ENCODE measurements around the gene MRFAP1L1. TPM values are rescaled to one million over a fixed set of nuclear protein-coding genes. Genes with fewer than 3 reads are reported as not detected.

The MRFAP1L1 gene
- total and polyA plus RNA-seq, 8 donors, result 12.4 to 39.8 (median 21.5) TPM

DNA sequence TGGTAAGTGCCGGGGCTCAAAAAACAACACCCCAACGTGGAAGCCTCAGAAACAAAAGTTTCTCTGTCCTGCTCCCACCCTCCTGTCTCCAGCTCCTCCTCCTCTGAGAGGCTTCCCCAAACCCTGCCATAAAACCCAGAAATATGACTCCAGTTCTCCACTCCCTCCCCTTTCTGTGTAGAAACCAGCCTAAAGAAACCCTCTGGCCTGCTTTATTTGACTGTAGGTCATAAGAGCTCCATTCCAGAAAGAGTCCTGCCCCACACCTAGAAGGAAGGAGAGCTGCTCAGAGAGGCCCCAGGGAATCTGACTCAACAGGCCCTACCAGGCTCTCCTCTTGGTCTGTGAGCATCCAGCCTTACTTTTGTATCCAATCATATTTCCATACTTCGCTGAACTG is 16.9 kb downstream of the MRFAP1L1 start:
- DNase-seq (no peak), ATAC-seq (no peak), FAIRE-seq (no peak)
- Histone ChIP-seq H3K36me3 (no peaks in the 10 kb centered on the region), H3K27me3 (no peaks in the 10 kb centered on the region), H3K4me3 (no peak overlapping the region), H3K9me3 (no peaks in the 10 kb centered on the region), H3K27ac (no peak overlapping the region), H3K4me1 (no peaks in the 10 kb centered on the region)
- intact Hi-C loops (cut with DNase I), result no loop called here
- TF ChIP-seq, protein P1, sequence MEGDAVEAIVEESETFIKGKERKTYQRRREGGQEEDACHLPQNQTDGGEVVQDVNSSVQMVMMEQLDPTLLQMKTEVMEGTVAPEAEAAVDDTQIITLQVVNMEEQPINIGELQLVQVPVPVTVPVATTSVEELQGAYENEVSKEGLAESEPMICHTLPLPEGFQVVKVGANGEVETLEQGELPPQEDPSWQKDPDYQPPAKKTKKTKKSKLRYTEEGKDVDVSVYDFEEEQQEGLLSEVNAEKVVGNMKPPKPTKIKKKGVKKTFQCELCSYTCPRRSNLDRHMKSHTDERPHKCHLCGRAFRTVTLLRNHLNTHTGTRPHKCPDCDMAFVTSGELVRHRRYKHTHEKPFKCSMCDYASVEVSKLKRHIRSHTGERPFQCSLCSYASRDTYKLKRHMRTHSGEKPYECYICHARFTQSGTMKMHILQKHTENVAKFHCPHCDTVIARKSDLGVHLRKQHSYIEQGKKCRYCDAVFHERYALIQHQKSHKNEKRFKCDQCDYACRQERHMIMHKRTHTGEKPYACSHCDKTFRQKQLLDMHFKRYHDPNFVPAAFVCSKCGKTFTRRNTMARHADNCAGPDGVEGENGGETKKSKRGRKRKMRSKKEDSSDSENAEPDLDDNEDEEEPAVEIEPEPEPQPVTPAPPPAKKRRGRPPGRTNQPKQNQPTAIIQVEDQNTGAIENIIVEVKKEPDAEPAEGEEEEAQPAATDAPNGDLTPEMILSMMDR (IDR thresholded peaks at IDR 0.05), result no peak
- WGBS, 2 donors, result 70 to 82% methylated on average over 3 of the region's 3 CpGs

DNA sequence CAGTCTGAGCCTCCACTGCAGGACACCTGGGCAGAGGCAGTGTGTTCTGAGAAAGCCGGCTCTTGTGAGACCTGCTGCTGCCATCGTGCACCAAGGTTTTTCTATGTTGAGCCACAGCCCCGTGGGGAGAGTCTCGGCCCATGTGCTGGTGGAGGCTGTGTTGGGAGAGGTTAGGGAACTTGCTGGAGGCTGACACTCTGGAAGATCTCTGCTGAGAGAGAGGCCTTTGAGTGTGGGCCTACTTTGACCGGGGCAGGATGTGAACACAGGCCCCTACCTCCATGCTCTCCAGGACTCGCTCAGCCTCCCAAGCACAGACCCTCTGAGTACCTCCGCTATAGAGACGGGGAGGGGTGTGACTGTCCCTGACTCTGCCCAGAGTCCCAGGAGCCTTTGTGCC is 17.3 kb downstream of the MRFAP1L1 start:
- TF ChIP-seq, protein P1 (IDR thresholded peaks at IDR 0.05), result no peak
- no peaks in the 10 kb centered on the region for H3K4me1 ChIP-seq
- no peak for DNase-seq
- H3K27me3 ChIP-seq, result no peaks in the 10 kb centered on the region
- no peak overlapping the region for H3K4me3 ChIP-seq
- intact Hi-C loops (cut with DNase I), result no loop called here
- FAIRE-seq, result no peak
- 86 to 91% methylated on average over 8 of the region's 8 CpGs for WGBS, 2 donors
- H3K9me3 ChIP-seq, result no peaks in the 10 kb centered on the region
- H3K36me3 ChIP-seq, result no peaks in the 10 kb centered on the region
- H3K27ac ChIP-seq, result no peak overlapping the region
- no peak for ATAC-seq

DNA sequence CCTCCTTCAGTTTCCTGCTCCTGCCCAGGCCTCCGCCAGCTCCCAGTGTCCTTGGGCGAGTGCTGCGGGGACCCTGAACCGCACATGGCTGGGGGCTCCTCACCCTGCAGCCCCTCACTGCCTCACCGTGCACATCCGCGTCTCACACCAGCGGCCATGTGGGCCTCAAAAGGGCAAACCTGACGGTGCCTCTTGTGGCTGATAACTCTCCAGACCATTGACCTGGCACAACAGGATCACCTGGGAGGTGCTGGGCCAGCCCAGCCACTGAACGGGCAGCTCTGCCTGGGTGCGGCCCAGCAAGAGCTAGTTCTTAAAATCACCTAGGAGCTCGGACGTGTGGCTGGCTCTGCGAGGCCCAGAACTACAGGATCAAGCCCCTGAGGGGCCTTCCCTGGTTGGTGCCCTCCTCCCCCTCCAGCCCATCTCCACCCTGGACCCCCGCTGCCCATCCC is 20.1 kb downstream of the MRFAP1L1 start:
- Histone ChIP-seq H3K4me3 (peak overlapping the region in 1 of 4 donors; percentile 7), H3K9me3 (no peaks in the 10 kb centered on the region)

DNA sequence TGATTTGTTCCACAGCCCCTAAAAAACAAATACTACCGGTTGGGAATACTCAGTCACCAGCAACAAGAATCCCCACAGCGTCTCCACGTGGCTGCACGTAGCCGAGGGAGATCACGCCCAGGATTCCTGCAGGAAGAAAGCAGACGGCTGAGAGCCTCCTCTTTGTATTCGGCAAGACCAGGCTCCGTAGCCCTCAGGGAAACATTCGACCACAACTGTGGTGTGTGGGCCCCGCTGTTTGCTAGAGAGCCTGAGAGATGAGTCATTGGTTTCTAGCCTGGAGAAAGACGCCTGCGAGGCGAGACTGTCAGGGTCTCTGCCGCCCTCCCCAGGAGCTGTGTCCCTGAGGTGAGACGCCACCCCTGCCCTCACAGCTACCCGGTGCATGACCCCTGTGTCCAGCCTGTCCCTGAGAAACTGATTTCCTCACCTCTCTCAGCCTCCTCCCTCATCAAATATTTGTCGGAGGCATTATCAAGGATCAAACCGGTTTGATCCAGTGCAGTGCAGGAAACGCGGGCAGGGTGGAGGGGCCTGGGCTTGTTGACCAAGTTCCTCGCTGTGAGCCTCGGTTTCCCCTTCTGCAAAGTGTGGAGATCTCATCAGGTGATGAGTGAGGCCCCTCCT is 20.7 kb downstream of the MRFAP1L1 start:
- no peaks in the 10 kb centered on the region for H3K4me1 ChIP-seq
- H3K4me3 ChIP-seq, result peak overlapping the region in 1 of 4 donors; percentile 7
- H3K27ac ChIP-seq, result no peak overlapping the region
- ATAC-seq, result peak in 3 of 4 donors; percentile 65 to 78 (median 71)
- H3K9me3 ChIP-seq, result no peaks in the 10 kb centered on the region
- 45 to 50% methylated on average over 23 of the region's 23 CpGs for WGBS, 2 donors
- H3K36me3 ChIP-seq, result no peaks in the 10 kb centered on the region
- intact Hi-C loops (cut with DNase I), result no loop called here
- FAIRE-seq, result no peak
- TF ChIP-seq, protein P1 (IDR thresholded peaks at IDR 0.05), result no peak
- no peak for DNase-seq
- no peaks in the 10 kb centered on the region for H3K27me3 ChIP-seq

More for the DNA sequence above, 20.1 kb downstream of the MRFAP1L1 start:
- Histone ChIP-seq H3K27me3 (no peaks in the 10 kb centered on the region), H3K4me1 (no peaks in the 10 kb centered on the region), H3K27ac (no peak overlapping the region), H3K36me3 (no peaks in the 10 kb centered on the region)
- WGBS, 2 donors, result 65 to 72% methylated on average over 15 of the region's 15 CpGs
- intact Hi-C loops (cut with DNase I), result no loop called here
- TF ChIP-seq, protein P1 (IDR thresholded peaks at IDR 0.05), result no peak
- DNase-seq (no peak), FAIRE-seq (no peak), ATAC-seq (peak in 2 of 4 donors; percentile 44 to 63)
